GM19239 (cell line): Measurements from ENCODE around the gene KRTAP10-4.
"Not testable (repeated sequence)": the region's sequence is repeated elsewhere in the genome, so short reads cannot be mapped to it uniquely, and the experiment has no call there.

ENCODE experiments used
- DNase-seq: peaks from one replicate; pipeline ENCODE4 v3.0.0; 2011; ENCODE audit warnings: low spot score; ENCODE audit not compliant: insufficient read length
- FAIRE-seq: peaks from 2 replicates; lab custom pipeline; 2011; peaks lifted over from hg19 to GRCh38; lab: Jason Lieb, UNC

The KRTAP10-4 gene

GRCh38 chr21:44573630-44574456 is at the start of gene KRTAP10-4:
TSS of gene KRTAP10-4 (plus strand) at chr21:44573729. CDS start at chr21:44573759, 30 bp downstream.
- not testable (repeated sequence) for DNase-seq, FAIRE-seq

GRCh38 chr21:44524414-44525371 is 48.8 kb upstream of the KRTAP10-4 start:
- FAIRE-seq (no peak), DNase-seq (no peak)

- FAIRE-seq, result no peak
Measured at GRCh38 chr21:44525391-44526095, 48.0 kb upstream of the KRTAP10-4 start.

DNA sequence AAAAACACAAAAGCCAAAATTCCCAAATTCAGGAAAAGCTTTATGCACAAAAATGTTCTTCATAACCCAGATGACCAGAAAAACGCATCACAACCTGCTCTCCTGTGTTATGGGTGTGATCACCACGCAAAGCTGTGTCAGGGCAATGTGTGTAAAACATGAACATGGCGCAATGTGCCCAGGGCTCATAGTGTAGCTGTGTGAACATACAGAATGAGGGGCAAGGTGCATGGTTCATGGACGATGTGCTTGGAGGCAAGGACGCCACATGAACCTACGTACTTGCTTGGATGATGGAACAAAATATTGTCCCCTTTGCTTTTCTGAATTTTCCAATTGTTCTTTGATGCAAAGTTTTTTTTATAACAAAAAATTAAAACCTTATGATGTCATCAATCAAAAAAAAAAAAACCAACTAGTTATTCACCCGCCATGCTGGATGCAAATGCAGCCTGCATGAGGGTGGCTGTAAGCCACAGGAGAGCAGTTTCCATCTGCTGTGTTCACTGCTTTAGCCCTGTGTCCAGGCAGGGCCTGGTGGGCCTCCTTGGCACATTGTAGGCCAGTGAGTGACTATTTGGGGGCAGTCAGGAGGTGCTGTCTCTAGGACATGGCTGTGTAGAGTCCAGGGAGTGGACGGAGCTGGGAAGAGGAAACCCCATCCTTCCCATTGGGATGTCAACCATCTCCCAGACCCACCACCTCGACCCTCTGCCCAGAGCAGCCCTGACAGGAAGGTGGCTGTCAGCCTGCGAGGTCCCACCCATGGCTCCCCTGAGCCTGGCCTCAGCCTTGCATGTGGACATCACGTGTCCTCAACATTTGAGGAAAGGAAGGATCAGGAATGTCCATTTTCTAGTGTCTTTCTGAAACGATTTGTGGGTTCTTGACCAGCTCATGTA is 47.2 kb upstream of the KRTAP10-4 start:
- DNase-seq (no peak), FAIRE-seq (no peak)

More at GRCh38 chr21:44525391-44526095, 48.0 kb upstream of the KRTAP10-4 start:
- DNase-seq, result no peak

GRCh38 chr21:44527156-44527982 is 46.2 kb upstream of the KRTAP10-4 start:
- DNase-seq, result no peak
- no peak for FAIRE-seq

- no peak for FAIRE-seq
Measured at GRCh38 chr21:44527983-44528633, 45.4 kb upstream of the KRTAP10-4 start.

GRCh38 chr21:44528634-44528995 is 44.9 kb upstream of the KRTAP10-4 start:
- DNase-seq, result no peak
- no peak for FAIRE-seq

More at GRCh38 chr21:44527983-44528633, 45.4 kb upstream of the KRTAP10-4 start:
- no peak for DNase-seq

GRCh38 chr21:44529011-44529421 is 44.5 kb upstream of the KRTAP10-4 start:
- DNase-seq, result no peak
- no peak for FAIRE-seq

DNA sequence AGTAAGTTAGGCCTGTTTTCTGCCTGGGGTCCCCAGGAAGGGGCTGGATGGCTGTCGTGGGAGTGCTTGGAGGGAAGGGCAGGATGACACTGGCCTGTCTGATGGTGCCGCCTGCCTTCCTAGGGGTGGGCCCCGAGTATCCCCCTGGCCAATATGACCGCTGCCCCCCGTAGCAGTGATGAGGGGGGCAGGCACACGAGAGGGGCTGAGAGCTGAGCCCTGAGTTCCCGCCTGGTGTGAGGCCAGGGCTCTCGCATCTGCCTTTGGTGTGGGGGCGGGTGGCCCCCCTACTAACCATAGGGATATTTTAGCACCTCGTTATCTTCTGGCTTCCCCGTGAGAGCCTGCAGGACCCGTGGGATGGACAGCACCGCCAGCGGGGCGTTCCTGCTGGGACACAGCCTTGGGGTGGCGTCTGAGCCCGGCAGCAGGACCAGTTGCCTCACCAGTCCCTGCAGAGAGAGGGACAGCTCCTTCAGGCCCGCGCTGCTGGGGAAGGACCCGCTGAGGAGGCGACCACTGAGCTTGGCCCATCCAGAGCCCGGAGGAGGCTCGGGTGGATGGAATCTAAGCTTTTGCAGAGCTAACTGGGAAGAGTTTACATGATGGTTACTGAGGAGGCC is 43.9 kb upstream of the KRTAP10-4 start:
- DNase-seq (no peak), FAIRE-seq (no peak)

- FAIRE-seq, result no peak
- no peak for DNase-seq
Measured at GRCh38 chr21:44530221-44530902, 43.2 kb upstream of the KRTAP10-4 start.

DNA sequence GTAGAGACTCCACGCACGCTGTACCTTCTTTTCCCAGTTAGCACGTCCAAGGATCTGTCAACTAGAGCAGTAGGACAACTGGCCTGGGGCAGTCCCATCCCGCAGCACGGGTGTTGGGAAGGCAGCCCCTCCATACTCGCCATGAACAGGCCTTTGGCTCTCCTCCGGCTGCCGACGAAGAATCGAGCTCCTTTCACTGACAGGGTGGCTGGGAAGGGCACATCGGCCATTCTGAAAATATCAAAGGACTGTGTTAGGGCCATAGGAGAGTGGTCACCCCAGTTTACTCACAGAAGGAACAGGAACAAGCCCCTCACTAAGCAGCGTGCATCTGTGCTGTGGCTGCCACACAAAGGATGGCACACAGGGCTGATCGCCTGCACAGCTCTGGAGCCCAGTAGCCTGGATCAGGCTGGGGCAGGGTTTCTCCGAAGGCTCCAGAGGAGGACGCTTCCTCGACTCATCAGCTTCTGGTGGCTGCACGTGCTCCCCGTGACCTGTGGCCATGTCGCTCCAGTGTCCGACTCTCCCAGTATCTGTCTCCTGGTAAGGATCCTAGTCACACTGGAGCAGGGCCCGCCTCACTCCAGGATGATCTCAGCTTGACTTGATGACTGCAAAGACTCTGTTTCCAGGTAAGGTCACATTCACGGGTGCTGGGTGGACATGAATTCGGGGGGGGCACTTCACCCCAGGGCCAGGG is 42.5 kb upstream of the KRTAP10-4 start:
- FAIRE-seq, result no peak

GRCh38 chr21:44531606-44532564 is 41.6 kb upstream of the KRTAP10-4 start:
- FAIRE-seq, result no peak
- DNase-seq, result no peak

More for the DNA sequence above, 42.5 kb upstream of the KRTAP10-4 start:
- no peak for DNase-seq

GRCh38 chr21:44532712-44533111 is 40.8 kb upstream of the KRTAP10-4 start:
- no peak for DNase-seq
- no peak for FAIRE-seq

DNA sequence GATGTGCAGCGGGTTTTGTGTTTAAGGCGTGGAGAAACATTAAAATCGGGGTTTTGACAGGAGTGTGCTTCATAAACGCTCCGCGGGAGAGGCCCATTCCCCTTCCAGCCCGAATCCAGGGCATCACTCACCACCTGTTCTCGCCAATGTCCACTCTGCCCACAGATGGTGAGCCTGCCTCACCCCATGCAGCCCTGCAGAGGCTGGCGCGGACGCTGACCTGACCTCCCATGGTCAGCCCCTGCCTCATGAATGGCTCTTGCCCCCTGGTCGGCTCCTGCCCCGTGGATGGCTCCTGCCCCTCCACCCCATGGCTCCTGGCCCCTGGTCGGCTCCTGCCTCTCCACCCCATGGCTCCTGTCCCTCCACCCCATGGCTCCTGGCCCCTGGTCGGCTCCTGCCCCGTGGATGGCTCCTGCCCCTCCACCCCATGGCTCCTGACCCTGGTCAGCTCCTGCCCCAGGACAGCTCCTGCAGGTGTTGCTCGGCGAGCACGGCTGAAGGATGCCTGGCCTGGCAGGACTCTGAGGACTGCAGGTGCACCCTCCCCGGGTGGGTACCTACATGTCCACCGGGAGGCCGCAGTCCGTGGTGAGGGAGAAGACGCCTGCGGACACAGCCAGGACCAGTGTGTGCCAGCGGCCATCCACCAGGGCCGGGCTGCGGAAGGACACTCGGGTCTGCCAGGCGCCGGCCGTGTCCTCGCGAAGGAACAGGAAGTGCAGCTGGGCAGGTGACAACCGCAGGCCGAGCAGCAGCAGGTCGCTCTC is 40.2 kb upstream of the KRTAP10-4 start:
- DNase-seq (no peak), FAIRE-seq (no peak)
